CMK (cell line): ENCODE measurements around the gene MACC1.
"Not testable (repeated sequence)": the region's sequence is repeated elsewhere in the genome, so short reads cannot be mapped to it uniquely, and the experiment has no call there.

Source experiments
- DNase-seq: peaks from one replicate; pipeline ENCODE4 v3.0.0-alpha.2; 2010; ENCODE audit warnings: low read depth

MACC1 gene

GRCh38 chr7:20126060-20126459 is 91.1 kb downstream of the MACC1 start:
- not testable (repeated sequence) for DNase-seq

GRCh38 chr7:20124087-20124486 is 93.1 kb downstream of the MACC1 start:
- not testable (repeated sequence) for DNase-seq

- not testable (repeated sequence) for DNase-seq
Observed at GRCh38 chr7:20122653-20123316, 94.4 kb downstream of the MACC1 start.

- DNase-seq, result no peak
Observed at GRCh38 chr7:20122073-20122472, 95.1 kb downstream of the MACC1 start.

GRCh38 chr7:20121404-20121803 is 95.8 kb downstream of the MACC1 start:
- no peak for DNase-seq

GRCh38 chr7:20120611-20121168 is 96.5 kb downstream of the MACC1 start:
- DNase-seq, result not testable (repeated sequence)

GRCh38 chr7:20116869-20117268 is 100.3 kb downstream of the MACC1 start:
- no peak for DNase-seq

GRCh38 chr7:20114468-20114867 is 102.7 kb downstream of the MACC1 start:
- DNase-seq, result no peak

GRCh38 chr7:20113427-20114027 is 103.7 kb downstream of the MACC1 start:
- DNase-seq, result no peak

- DNase-seq, result no peak
Observed at GRCh38 chr7:20112696-20113095, 104.5 kb downstream of the MACC1 start.

- DNase-seq, result no peak
Observed at GRCh38 chr7:20111821-20112542, 105.2 kb downstream of the MACC1 start.

- no peak for DNase-seq
Observed at GRCh38 chr7:20107582-20107981, 109.6 kb downstream of the MACC1 start.

GRCh38 chr7:20104696-20105095 is 112.5 kb downstream of the MACC1 start:
- DNase-seq, result no peak

- DNase-seq, result no peak
Observed at GRCh38 chr7:20102982-20103381, 114.2 kb downstream of the MACC1 start.

- no peak for DNase-seq
Observed at GRCh38 chr7:20095862-20096261, 121.3 kb downstream of the MACC1 start.

- DNase-seq, result no peak
Observed at GRCh38 chr7:20095436-20095835, 121.7 kb downstream of the MACC1 start.

GRCh38 chr7:20089431-20089830 is 127.8 kb downstream of the MACC1 start:
- no peak for DNase-seq

- DNase-seq, result no peak
Observed at GRCh38 chr7:20085086-20085485, 132.1 kb downstream of the MACC1 start.
